ENCODE results near the gene ARHGEF19. TPM values are rescaled to one million over a fixed set of nuclear protein-coding genes. Genes with fewer than 3 reads are reported as not detected.
"Not testable (repeated sequence)": the region's sequence is repeated elsewhere in the genome, so short reads cannot be mapped to it uniquely, and the experiment has no call there.

ARHGEF19 gene
- total RNA-seq, 1 experiment from 2014 or later, result 21.0 TPM

- H3K36me3 ChIP-seq (replicated peaks; ENCODE audit: control insufficient read depth, insufficient read depth, low read length), result no peaks in the 10 kb centered on the region
- no peak for DNase-seq
- H3K4me3 ChIP-seq (ENCODE audit: insufficient read depth, low read depth, low read length), result no peak overlapping the region
- no peaks in the 10 kb centered on the region for H3K27me3 ChIP-seq (ENCODE audit: control insufficient read depth, insufficient read depth, low read length)
Observed at GRCh38 chr1:16168622-16169360, 43.7 kb downstream of the ARHGEF19 start.

GRCh38 chr1:16168144-16168495 lies 44.3 kb downstream of the ARHGEF19 start:
- not testable (repeated sequence) for DNase-seq; H3K36me3 ChIP-seq (replicated peaks; ENCODE audit: control insufficient read depth, insufficient read depth, low read length); H3K27me3 ChIP-seq (ENCODE audit: control insufficient read depth, insufficient read depth, low read length)
- H3K4me3 ChIP-seq (ENCODE audit: insufficient read depth, low read depth, low read length), result peak overlapping the region; percentile 62; the same call in 1 of the 2 replicates

- peak; percentile 99 for DNase-seq
- Histone ChIP-seq H3K27me3 (ENCODE audit: control insufficient read depth, insufficient read depth, low read length) (no peaks in the 10 kb centered on the region), H3K4me3 (ENCODE audit: insufficient read depth, low read depth, low read length) (peak overlapping the region; percentile 62), H3K36me3 (replicated peaks; ENCODE audit: control insufficient read depth, insufficient read depth, low read length) (no peaks in the 10 kb centered on the region)
Observed at GRCh38 chr1:16167331-16168143, 44.9 kb downstream of the ARHGEF19 start.

- Histone ChIP-seq H3K27me3 (ENCODE audit: control insufficient read depth, insufficient read depth, low read length) (no peaks in the 10 kb centered on the region), H3K4me3 (ENCODE audit: insufficient read depth, low read depth, low read length) (no peak overlapping the region), H3K36me3 (replicated peaks; ENCODE audit: control insufficient read depth, insufficient read depth, low read length) (no peaks in the 10 kb centered on the region)
- no peak for DNase-seq
Observed at GRCh38 chr1:16166117-16166516, 46.3 kb downstream of the ARHGEF19 start.

- DNase-seq, result no peak
Observed at GRCh38 chr1:16165548-16165947, 46.9 kb downstream of the ARHGEF19 start.

GRCh38 chr1:16165073-16165364 lies 47.4 kb downstream of the ARHGEF19 start:
- Histone ChIP-seq H3K36me3 (replicated peaks; ENCODE audit: control insufficient read depth, insufficient read depth, low read length) (no peaks in the 10 kb centered on the region), H3K27me3 (ENCODE audit: control insufficient read depth, insufficient read depth, low read length) (no peaks in the 10 kb centered on the region), H3K4me3 (ENCODE audit: insufficient read depth, low read depth, low read length) (no peak overlapping the region)
- DNase-seq, result no peak

More at GRCh38 chr1:16165548-16165947, 46.9 kb downstream of the ARHGEF19 start:
- Histone ChIP-seq H3K27me3 (ENCODE audit: control insufficient read depth, insufficient read depth, low read length) (no peaks in the 10 kb centered on the region), H3K36me3 (replicated peaks; ENCODE audit: control insufficient read depth, insufficient read depth, low read length) (no peaks in the 10 kb centered on the region), H3K4me3 (ENCODE audit: insufficient read depth, low read depth, low read length) (no peak overlapping the region)

- peak; percentile 51 for DNase-seq
- Histone ChIP-seq H3K27me3 (ENCODE audit: control insufficient read depth, insufficient read depth, low read length) (no peaks in the 10 kb centered on the region), H3K36me3 (replicated peaks; ENCODE audit: control insufficient read depth, insufficient read depth, low read length) (no peaks in the 10 kb centered on the region), H3K4me3 (ENCODE audit: insufficient read depth, low read depth, low read length) (no peak overlapping the region)
Observed at GRCh38 chr1:16164213-16165072, 48.0 kb downstream of the ARHGEF19 start.

- H3K4me3 ChIP-seq (ENCODE audit: insufficient read depth, low read depth, low read length); DNase-seq; H3K27me3 ChIP-seq (ENCODE audit: control insufficient read depth, insufficient read depth, low read length); H3K36me3 ChIP-seq (replicated peaks; ENCODE audit: control insufficient read depth, insufficient read depth, low read length): not testable (repeated sequence)
Observed at GRCh38 chr1:16163608-16164212, 48.7 kb downstream of the ARHGEF19 start.

GRCh38 chr1:16162163-16162822 lies 50.2 kb downstream of the ARHGEF19 start:
- Histone ChIP-seq H3K27me3 (ENCODE audit: control insufficient read depth, insufficient read depth, low read length) (no peaks in the 10 kb centered on the region), H3K4me3 (ENCODE audit: insufficient read depth, low read depth, low read length) (peak overlapping the region; percentile 29), H3K36me3 (replicated peaks; ENCODE audit: control insufficient read depth, insufficient read depth, low read length) (no peaks in the 10 kb centered on the region)
- peak; percentile 96 for DNase-seq

GRCh38 chr1:16161717-16162116 lies 50.7 kb downstream of the ARHGEF19 start:
- Histone ChIP-seq H3K36me3 (replicated peaks; ENCODE audit: control insufficient read depth, insufficient read depth, low read length) (no peaks in the 10 kb centered on the region), H3K4me3 (ENCODE audit: insufficient read depth, low read depth, low read length) (no peak overlapping the region), H3K27me3 (ENCODE audit: control insufficient read depth, insufficient read depth, low read length) (0 out of 2 replicates have a peak, but pooled peaks cover 1% of the 10 kb centered on the region)
- no peak for DNase-seq

GRCh38 chr1:16158993-16159831 lies 53.2 kb downstream of the ARHGEF19 start:
- Histone ChIP-seq H3K4me3 (ENCODE audit: insufficient read depth, low read depth, low read length) (no peak overlapping the region), H3K36me3 (replicated peaks; ENCODE audit: control insufficient read depth, insufficient read depth, low read length) (no peaks in the 10 kb centered on the region), H3K27me3 (ENCODE audit: control insufficient read depth, insufficient read depth, low read length) (peaks cover 1% of the 10 kb centered on the region; the same call in 1 of the 2 replicates)
- DNase-seq, result no peak

- Histone ChIP-seq H3K36me3 (replicated peaks; ENCODE audit: control insufficient read depth, insufficient read depth, low read length) (no peaks in the 10 kb centered on the region), H3K4me3 (ENCODE audit: insufficient read depth, low read depth, low read length) (no peak overlapping the region), H3K27me3 (ENCODE audit: control insufficient read depth, insufficient read depth, low read length) (peaks cover 1% of the 10 kb centered on the region; the same call in 1 of the 2 replicates)
- DNase-seq, result no peak
Observed at GRCh38 chr1:16158025-16158424, 54.4 kb downstream of the ARHGEF19 start.

GRCh38 chr1:16156848-16157495 lies 55.5 kb downstream of the ARHGEF19 start:
- Histone ChIP-seq H3K36me3 (replicated peaks; ENCODE audit: control insufficient read depth, insufficient read depth, low read length) (no peaks in the 10 kb centered on the region), H3K4me3 (ENCODE audit: insufficient read depth, low read depth, low read length) (no peak overlapping the region), H3K27me3 (ENCODE audit: control insufficient read depth, insufficient read depth, low read length) (peaks cover 1% of the 10 kb centered on the region; the same call in 1 of the 2 replicates)
- DNase-seq, result peak; percentile 53

Measured in H7 (cell line).